Dedifferentiated amniotic fluid mesenchymal stem cell (primary cell): ENCODE results near the gene LHX4.

Source experiments
- DNase-seq: peaks from one replicate; pipeline ENCODE4 v3.0.0-alpha.2; 2016; ENCODE audit errors: extremely low spot score

The LHX4 gene

DNA sequence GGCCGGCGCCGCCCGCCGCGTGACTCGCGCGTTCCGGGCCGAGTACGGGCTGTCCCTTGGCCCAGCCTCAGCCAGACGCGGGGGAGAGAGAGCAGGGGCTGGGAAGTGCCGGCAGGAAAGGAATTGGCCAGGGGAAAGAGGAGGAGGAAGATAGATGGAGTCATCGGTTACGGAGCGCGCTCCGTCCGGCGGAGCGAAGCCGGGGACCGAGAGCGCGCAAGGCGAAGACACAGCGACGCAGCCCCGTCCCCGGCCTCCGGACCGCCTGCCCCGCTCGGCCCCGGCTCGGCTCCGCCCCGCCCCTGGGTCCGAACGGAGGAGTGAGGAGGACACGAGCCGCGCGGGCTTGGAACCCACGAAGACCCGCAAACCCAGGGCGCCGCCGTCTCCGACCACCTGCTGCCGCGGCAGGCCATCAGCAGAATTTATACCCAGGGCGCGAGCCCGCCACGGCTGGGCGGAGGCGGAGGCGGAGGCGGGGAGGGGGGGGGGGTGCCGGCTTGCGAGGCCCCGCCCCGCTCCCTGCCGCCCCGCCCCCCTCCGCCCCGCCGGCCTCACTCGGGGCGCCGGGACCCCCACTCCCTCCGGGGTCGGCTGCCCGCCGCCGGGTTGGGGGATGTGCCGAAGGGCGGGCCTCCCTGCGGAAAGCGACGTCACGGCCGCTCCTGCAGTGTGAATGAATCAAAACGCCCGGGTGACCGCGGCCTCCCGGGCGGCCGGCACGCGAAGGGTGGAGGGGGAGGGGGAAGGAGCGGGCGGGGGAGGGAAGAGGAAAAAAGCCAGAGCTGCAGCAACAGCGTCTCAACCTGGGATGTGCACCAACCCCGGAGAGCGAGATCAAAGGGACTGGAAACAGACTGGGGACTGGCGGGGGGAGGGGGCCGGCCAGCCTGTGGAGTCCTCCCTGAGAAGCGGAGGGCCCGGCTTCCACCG is at the start of gene LHX4:
Gene LHX4, plus strand, starts transcription at position 782 of the 933 bp plus-strand sequence. CDS start 266 bp downstream, outside the sequence.
- DNase-seq, result no peak

DNA sequence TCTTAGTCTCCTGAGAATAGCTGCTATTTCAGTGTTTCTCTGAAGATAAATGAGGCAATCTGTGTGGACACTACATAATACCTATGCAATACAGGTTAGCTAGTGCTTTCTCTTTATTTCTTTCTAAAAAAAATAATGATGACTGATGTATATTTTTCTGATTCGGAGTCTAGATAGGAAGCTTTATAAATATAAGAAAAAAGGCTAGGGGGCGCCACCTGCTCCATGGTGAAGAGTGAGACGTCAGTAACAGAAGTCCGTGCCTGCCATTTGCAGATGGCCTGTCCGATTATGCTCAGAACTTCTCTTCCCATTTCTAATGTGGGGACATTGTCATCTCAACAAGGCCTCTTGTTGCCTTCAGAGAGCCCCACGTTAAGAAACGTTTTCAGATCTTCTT is 49.0 kb upstream of the LHX4 start:
- no peak for DNase-seq

DNA sequence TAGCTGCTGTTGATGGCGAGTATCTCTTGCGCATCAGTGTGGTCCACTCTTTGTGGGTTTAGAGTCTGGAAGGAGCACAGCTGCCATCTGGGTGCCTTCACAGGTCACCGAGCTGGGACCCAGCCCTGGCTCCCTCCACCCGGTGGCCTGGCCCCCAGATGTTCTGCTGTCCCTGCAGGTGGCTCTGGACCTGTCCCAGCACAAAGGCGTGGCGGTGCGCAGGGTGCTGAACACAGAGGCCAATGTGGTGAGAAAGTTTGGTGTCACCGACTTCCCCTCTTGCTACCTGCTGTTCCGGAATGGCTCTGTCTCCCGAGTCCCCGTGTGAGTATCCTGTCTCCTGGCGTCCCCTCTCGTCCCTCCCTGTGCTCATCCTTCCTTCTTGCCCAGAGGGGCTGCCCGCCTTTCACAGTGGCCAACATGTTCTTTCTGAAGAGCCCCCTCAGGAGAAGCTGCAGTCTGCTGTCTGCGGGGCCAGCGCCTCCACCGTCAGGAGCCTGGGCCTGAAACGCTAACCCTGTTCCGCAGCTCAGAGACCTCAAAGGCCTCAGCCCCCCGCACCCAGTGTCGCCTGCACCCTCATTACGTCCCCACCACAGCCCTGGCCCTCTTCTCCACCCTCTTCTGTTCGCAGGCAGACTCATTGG is 47.9 kb upstream of the LHX4 start:
- DNase-seq, result no peak

DNA sequence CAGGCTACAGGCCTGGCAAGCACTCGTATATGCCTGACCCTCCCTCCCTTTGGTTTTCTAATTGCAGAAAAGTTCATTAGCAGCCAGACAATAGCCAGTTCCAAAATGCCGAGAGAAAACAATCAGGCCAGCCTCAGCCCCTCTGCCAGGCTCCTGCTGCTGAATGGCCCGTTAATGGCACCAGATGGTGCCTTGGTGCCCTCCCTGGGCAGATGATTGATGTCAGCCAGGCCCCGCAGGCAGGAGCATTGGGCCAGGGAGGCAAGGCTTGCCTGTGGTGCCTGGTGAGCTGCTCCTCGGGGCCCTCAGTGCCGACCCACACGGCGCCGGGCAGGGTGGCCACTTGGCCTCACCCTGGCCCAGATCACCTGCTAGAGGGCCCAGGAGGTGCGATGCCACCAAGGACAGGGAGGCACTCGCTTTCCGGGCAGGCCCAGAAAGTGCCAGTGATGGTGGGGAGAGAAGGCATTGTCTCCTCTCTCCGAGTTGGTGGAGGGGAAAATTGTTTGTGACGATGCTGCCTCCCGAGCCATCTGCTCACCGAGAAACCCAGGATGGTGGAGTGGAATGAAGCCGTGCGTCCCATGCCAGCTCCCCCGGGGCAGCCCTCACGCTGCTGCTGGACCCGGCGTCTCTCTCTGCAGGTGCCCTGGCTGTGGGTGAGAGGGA is 47.3 kb upstream of the LHX4 start:
- no peak for DNase-seq

DNA sequence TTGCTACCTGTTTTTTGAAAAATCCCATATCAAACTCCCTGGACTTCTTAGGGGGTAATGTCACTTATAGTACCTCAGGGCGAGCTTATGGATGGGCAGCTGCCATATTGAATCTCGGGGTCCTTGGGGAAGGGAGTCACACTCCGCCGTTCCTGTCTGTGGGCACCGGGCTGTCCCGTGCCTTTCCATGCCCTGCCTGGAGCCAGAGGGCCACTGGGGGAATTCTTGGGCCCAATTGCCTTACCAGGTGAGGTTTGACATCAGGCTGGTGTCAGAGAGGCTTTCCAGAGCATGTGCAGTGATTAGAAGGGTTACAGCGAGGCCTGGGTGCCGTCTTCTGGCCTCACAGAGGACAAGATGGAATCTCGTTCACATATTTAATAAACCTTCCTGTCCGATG is 46.6 kb upstream of the LHX4 start:
- no peak for DNase-seq

DNA sequence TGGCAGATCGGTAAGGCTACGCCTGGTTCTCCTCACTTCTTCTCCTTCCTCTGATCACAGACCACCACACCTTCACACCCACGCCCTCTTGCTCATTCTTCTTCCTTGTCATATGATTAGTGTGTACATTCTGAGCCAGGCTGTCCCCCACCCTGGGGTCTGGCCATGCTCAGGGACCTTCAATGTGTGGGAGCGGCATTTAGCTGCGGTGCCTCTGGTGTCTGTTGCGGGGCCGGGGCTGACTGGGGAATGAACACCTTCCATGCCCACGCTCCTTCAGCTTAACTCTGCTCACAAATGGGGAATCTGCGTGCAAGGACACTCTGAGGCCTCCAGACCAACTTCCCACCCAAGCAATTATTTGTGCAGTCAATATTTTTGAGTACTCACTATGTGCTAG is 46.0 kb upstream of the LHX4 start:
- DNase-seq, result no peak

DNA sequence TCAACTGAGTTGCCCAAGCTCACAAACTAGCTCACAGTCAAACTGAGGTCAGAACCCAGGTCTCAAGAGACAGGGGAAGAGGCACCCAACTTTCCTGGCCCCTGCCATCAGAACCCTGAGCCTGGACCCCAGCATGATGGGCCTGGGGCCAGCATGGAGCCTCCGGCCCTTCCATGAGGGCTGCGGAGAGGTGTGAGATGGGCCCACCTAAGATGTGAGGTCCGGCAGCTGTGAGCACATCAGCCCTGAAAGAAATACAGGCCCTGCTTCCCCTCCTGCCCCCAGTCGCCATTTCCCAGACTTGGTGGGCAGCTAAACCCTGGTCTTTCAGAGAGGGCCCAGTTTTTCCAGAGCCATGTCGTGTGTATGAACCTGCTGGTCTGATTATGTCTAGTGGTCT is 44.8 kb upstream of the LHX4 start:
- no peak for DNase-seq

DNA sequence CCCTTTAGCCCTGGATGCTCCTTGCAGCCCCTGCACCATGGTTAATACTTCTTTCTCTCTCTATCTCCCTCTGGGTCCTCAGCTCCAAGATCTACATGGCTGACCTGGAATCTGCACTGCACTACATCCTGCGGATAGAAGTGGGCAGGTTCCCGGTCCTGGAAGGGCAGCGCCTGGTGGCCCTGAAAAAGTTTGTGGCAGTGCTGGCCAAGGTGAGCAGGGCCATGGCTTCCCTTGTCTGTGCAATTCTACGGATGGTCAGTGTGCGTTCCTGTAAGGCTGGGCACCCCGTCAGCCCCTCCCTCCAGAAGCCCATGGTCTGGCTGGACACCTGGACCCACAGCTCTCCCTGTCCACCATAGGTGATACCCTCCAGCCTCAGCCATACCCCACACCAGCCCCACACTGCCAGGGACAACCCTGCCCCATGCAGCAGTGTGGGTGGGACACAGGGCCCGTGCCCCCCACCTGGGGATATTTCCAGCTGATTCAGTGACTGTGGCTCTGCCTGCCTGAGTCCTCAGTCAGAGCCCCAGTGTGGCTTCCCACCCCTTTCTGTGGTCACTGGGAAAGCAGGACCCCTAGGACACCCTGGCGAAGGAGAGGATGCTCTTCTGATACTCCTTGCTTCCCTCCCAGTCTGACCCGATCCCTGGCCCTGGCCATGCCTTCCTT is 44.0 kb upstream of the LHX4 start:
- no peak for DNase-seq

DNA sequence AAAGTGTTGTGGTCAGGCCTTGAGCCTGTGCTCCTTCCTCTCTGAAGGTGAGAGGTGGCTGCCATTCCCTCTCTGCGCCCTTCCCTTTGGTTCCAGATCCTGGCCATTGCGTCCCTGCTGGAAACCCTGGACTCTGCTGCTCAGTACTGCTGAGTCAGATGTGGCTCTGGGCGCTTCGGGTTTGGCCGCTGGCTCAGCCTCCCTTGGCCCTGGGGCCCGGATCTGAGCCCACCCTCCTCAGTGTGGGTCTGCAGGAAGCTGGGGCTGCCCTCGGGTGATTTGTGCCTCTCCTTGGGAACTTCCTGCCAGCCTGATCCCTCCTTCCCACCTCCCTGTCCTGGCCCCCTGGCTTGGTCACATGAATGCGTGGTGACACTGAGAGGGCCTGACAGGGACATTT is 43.2 kb upstream of the LHX4 start:
- no peak for DNase-seq

DNA sequence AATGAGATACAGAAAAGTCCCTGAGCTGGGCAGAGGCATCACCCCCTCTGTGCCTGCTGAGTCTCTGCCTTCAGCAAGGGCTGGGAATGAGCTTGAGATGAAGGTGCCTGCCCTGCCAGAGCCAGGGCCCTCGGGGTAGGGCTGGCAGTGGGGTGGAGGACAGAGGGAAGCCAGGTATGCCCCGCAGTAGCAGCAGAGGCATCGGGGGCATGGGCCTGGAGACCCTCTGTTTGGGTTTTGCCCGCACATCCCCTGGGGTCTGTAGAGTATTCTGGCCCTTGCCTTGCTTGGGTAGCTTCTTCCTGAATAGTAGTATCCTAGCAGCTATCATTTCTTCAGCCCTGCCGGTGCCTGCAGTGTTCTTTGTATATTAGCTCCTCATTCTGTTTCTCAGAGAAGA is 42.4 kb upstream of the LHX4 start:
- DNase-seq, result no peak

DNA sequence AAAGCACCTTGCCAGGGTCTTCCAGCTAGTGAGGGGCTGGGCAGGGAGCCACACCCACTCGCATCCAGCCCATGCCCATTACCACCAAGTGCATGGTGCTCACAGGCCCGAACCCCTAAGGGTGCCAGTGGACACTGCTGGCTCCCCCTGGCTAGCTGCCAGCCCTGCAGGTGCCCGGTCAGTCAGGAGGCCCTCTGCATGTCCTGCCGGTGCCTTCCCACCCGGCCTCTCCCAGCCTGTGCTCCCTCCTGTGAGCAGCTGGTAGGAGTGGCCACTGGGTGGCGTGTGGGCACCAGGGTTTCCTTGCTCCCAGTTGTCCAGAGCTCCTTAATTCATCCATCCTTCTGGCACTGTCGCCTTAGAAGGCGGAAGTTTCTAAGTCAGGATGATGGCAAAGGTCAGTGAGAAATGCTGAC is 42.0 kb upstream of the LHX4 start:
- DNase-seq, result no peak

DNA sequence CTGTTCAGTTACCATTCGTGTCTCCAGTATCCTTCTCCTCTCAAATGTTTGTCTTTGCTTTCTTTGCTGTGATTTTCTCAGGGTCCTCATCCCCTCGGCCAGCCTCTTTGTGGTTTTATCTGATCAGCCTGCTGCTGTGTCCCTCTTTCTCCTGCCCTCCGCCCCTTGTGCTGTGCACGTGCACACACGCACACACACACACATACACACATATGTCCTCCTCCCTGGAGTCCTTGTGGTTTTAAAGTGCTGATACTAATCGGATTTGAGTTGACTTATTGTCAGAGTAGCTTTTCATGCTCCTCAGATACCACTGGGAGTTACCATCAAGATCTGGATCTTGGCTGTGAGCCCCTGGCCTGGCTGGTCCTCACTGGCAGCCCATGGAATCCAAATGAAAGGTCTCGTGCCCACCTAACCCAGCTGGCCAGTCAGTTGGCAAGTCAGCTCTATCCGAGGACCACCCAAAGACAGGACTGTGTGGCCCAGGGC is 41.3 kb upstream of the LHX4 start:
- DNase-seq, result no peak

DNA sequence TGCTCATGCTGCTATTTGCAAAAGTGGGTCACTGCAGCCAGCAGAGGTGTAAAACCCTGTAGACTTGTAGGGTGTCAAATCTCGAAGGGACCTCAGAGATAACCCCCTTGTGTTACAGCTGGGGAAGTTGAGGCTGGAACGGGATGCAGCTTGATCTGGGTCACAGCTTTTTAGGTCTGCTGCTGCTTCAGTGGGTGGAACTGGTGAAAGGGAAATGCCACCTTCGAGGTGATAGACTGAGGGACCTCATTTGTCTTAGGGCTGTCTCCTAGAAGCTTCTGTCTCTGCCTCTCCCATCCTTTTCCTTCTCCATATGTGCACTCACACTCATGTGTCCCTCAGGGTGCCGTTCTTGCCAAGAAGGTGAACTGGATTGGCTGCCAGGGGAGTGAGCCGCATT is 40.0 kb upstream of the LHX4 start:
- DNase-seq, result no peak

DNA sequence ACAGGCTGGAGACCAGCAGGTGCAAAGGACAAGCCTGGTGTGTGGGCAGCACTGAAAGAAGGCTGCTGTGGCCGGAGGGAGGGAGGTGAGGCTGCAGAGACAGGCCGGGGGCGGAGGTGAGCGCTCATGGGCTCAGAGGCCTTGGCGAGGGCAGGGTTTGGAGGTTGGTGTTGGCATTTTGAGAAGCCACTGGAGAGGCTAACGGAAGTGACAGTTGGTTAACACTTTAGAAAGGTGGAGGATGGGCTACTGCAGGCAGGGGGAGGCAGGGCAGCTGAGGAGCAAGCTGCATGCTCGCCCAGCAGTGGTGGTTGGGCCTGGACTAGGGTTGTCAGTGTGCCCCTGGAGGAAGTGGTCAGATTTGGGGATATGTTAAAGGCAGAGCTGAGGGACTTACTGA is 37.9 kb upstream of the LHX4 start:
- no peak for DNase-seq

DNA sequence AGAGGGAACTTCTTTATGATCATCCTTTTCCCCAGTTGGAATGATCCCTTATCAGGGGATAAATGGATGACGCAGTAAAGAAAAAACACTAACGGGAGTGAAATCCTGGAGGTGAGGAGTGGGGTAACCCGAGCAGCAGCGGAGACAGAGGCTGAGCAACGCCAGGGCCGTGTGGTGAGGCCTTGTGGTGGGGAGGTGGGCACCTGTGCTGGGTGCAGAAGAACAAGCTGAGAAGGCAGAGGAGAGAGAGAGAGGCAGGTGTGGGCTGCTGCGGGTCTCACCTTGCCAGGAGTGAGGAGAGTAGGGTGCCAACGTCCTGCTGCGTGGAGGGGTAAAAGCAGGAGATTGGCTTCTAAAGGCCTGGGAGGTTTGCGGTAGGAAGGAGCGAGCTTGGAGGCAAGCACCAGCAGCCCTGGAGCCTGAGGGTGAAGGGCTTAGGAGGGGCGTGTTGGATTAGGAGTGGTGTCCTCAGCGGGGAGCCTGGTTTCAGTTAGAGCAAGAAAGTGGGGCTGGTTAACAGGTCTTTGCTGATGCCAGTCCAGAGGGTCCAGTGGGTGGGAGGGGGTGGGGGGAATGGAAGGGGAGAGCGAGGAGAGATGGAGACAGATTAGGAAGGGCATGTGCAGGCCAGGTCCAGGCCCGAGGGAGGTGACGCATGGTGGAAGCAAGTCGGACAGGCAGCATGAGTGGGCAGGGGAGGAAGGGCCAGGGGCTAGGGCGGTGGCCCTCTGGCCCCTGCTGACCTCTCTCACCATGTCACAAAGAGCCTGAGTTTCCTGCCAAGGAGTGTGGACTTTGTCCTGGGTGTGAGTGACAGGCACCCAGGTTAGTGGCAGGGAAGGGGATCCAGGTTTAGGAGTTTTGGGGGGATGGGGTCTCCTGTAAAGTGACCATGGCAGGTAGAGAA is 36.7 kb upstream of the LHX4 start:
- no peak for DNase-seq

DNA sequence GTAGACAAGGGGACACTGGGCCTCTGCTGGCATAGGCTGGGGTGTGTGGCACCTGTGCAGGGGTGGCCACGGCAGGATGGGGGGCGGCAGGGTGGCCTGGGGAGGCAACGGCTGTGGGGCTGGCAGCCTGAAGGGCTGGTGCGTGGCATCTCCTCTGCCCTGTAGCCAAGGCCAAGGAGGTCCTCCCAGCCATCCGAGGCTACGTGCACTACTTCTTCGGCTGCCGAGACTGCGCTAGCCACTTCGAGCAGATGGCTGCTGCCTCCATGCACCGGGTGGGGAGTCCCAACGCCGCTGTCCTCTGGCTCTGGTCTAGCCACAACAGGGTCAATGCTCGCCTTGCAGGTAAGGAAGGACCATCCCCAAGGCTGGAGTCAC is 36.0 kb upstream of the LHX4 start:
- DNase-seq, result no peak

DNA sequence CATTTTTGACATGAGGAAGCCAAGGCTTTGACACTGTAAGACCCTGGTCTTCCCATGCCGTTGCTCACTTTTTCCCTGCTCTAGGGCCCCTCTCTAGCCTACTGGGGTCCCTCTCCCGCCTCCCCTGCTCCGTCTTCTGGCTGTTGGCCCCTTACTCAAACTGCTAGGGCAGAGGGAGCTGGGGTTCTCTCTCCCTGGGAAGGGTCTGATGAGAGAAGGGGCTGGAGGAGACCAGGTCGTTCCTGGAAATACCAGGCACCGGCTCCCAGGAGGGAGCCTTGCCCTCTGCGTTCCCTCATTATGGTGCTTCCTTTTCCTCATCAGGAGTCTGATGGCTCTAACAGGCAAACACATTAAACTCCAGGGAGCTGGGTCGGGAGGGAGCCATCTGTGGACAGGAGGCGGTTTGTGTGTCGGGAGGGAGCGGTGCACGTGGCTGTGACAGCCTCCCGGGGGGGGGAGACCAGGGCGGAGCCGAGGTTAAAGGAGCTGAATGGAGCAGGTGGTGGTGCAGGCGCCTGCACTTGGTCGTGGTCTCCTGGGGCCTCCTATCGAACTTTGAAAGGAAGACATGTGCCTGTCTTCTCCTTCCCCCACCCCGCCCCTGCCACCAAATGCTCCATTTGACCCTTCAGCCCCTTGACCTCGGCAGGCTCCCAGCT is 35.4 kb upstream of the LHX4 start:
- DNase-seq, result no peak

DNA sequence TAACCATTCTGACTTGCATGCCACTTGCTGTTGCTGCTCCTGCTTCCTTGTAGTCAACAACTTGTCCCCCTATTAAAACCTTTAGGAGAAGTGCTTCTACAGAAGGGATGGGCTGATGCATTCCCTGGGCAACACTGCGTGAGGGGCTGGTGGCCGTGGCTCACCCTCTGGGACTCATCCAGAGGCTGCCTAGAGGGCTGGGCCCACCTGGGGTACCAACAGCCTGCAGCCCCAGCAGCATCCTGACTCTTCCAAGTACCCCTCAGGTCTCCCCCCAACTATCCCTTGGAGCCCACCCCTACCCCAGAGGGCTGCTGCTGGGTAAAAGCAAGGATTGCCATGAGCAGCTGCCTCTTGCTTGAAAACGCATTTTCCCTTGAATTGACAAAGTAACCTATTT is 34.7 kb upstream of the LHX4 start:
- no peak for DNase-seq

DNA sequence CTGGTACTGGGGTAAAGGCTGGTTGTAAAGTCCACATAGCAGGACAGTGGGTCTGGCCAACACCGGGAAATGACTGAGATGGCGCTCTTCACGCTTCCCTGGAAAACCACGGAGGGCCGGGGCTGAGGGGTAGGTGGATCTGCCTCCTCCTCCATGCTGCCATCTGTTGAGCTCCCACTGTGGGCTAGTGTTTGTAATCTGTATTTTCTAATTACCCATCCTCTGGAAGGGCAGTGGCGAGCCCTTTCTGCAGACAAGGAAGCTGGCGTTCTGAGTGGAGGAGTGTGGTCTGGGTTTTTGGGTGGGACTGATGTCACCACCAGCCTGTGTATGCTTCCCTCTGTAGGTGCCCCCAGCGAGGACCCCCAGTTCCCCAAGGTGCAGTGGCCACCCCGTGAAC is 34.1 kb upstream of the LHX4 start:
- no peak for DNase-seq

DNA sequence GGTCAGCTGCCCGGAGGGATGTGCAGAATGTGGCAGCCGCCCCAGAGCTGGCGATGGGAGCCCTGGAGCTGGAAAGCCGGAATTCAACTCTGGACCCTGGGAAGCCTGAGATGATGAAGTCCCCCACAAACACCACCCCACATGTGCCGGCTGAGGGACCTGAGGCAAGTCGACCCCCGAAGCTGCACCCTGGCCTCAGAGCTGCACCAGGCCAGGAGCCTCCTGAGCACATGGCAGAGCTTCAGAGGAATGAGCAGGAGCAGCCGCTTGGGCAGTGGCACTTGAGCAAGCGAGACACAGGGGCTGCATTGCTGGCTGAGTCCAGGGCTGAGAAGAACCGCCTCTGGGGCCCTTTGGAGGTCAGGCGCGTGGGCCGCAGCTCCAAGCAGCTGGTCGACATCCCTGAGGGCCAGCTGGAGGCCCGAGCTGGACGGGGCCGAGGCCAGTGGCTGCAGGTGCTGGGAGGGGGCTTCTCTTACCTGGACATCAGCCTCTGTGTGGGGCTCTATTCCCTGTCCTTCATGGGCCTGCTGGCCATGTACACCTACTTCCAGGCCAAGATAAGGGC is 33.5 kb upstream of the LHX4 start:
- no peak for DNase-seq
